ENCODE data around the gene SARDH. TPM values are rescaled to one million over a fixed set of nuclear protein-coding genes. Genes with fewer than 3 reads are reported as not detected.

Gene SARDH
- total and polyA plus RNA-seq, 8 donors = 3.9 to 13.9 (median 9.9) TPM

DNA sequence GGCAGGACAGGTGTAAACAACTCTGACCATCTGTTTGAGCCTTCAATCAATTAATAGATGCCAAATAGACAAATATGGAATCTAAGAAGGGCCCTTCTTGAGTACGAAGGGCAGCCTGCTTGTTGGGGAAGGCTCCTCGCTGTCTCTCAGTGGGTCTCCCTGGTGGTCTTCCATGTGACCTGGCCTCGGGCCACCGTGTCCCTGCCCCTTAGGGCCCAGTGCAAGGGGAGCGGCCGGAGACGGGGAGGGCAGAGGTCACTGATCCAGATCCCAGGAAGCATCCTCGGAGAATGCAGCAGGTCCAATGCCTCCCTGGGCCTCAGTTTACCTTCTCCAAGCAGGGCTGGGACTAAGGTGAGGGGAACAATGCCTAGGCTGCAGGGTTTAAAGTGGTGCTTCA lies 99.4 kb downstream of the SARDH start:
- ATAC-seq (no peak), DNase-seq (peak in 1 of 4 donors; percentile 46)
- Histone ChIP-seq H3K4me1 (no peaks in the 10 kb centered on the region), H3K4me3 (no peak overlapping the region), H3K9me3 (no peaks in the 10 kb centered on the region), H3K36me3 (no peaks in the 10 kb centered on the region), H3K27ac (no peak overlapping the region), H3K27me3 (peaks cover 0 to 9% of the 10 kb centered on the region in 2 donors)
- TF ChIP-seq, protein P1, sequence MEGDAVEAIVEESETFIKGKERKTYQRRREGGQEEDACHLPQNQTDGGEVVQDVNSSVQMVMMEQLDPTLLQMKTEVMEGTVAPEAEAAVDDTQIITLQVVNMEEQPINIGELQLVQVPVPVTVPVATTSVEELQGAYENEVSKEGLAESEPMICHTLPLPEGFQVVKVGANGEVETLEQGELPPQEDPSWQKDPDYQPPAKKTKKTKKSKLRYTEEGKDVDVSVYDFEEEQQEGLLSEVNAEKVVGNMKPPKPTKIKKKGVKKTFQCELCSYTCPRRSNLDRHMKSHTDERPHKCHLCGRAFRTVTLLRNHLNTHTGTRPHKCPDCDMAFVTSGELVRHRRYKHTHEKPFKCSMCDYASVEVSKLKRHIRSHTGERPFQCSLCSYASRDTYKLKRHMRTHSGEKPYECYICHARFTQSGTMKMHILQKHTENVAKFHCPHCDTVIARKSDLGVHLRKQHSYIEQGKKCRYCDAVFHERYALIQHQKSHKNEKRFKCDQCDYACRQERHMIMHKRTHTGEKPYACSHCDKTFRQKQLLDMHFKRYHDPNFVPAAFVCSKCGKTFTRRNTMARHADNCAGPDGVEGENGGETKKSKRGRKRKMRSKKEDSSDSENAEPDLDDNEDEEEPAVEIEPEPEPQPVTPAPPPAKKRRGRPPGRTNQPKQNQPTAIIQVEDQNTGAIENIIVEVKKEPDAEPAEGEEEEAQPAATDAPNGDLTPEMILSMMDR (IDR thresholded peaks at IDR 0.05) = no peak
- intact Hi-C loops (cut with DNase I) = no loop called here

DNA sequence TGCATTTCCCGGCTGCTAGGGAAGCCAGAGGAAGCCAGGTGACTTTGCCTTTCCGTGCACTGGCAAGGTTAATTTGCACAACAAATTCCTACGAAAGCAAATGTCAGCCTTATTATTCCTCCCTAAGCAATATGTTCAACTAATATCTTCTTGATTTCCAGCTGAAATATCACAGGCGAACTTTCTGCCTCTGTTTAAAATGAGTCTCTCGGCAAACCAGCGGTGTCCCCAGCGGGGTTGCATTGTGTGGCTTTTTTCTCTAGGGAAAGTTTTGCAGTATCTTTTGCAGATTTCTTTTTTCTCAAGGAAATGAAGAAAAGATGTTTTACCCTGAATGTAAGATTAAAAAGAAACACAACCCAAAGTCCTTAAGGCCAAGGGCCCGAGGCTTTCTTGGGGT lies 100.1 kb downstream of the SARDH start:
- Histone ChIP-seq H3K27ac (no peak overlapping the region), H3K27me3 (peaks cover 0 to 13% of the 10 kb centered on the region in 2 donors), H3K4me1 (no peaks in the 10 kb centered on the region), H3K4me3 (no peak overlapping the region), H3K36me3 (no peaks in the 10 kb centered on the region), H3K9me3 (no peaks in the 10 kb centered on the region)
- no peak for DNase-seq
- ATAC-seq = no peak
- TF ChIP-seq, protein P1 (IDR thresholded peaks at IDR 0.05) = no peak
- intact Hi-C loops (cut with DNase I) = no loop called here

DNA sequence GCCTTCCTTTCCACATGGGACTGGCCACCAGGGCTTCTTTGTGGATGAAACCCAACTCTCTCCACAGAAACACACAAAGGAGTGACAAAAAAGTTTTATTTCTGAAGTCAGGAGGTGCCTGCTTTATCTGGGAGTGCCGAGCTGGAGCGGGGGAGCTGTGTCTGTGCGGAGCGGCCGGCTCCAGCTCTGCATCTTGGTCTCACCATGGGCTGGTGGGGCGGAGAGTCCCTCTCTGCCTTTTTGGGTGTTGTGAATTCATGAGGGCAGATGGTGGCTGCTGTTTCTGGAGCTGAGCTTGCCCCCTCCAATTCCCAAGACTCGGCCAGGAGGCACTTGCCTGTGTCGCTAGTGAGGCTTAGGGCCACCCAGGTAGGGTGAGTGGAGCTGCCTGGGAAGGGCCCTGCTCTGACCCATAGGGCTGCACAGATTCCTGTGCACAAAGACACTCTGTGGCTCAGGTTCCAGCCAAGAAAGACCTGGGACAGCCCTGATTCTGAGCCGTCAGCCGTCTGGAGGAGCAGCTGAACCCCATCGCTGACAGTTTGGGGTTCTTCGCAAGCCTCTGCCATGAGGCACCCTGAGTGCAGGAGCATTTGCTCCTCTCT lies 100.6 kb downstream of the SARDH start:
- intact Hi-C loops (cut with DNase I) = no loop called here
- no peak overlapping the region for H3K27ac ChIP-seq
- no peak overlapping the region for H3K4me3 ChIP-seq
- no peaks in the 10 kb centered on the region for H3K9me3 ChIP-seq
- peaks cover 0 to 13% of the 10 kb centered on the region in 2 donors for H3K27me3 ChIP-seq
- no peaks in the 10 kb centered on the region for H3K36me3 ChIP-seq
- H3K4me1 ChIP-seq = no peaks in the 10 kb centered on the region
- TF ChIP-seq, protein P1 (IDR thresholded peaks at IDR 0.05) = no peak
- ATAC-seq = no peak
- DNase-seq = peak in 1 of 4 donors; percentile 40

DNA sequence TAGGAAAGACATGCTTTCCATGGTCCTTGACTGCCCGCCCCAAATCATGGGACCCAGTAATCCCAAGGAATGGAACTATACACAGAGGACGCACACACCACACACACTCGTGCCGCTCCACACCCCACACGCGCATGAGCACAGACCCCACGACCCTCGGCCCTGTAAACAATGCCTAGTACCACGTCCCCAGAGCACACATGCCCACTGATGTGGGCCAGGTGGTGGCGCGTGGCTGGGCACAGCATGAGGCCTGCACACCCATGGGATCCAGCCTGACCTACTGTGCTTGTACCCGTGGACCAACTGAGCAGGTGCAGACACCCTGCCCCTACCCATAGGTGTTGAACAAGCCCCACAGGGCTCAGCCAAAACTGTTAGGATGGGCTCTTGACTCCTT lies 101.2 kb downstream of the SARDH start:
- no peaks in the 10 kb centered on the region for H3K36me3 ChIP-seq
- peaks cover 0 to 13% of the 10 kb centered on the region in 2 donors for H3K27me3 ChIP-seq
- no peaks in the 10 kb centered on the region for H3K4me1 ChIP-seq
- no peak overlapping the region for H3K27ac ChIP-seq
- intact Hi-C loops (cut with DNase I) = no loop called here
- DNase-seq = peak in 1 of 4 donors; percentile 57
- no peak for ATAC-seq
- H3K4me3 ChIP-seq = no peak overlapping the region
- TF ChIP-seq, protein P1 (IDR thresholded peaks at IDR 0.05) = no peak
- no peaks in the 10 kb centered on the region for H3K9me3 ChIP-seq

DNA sequence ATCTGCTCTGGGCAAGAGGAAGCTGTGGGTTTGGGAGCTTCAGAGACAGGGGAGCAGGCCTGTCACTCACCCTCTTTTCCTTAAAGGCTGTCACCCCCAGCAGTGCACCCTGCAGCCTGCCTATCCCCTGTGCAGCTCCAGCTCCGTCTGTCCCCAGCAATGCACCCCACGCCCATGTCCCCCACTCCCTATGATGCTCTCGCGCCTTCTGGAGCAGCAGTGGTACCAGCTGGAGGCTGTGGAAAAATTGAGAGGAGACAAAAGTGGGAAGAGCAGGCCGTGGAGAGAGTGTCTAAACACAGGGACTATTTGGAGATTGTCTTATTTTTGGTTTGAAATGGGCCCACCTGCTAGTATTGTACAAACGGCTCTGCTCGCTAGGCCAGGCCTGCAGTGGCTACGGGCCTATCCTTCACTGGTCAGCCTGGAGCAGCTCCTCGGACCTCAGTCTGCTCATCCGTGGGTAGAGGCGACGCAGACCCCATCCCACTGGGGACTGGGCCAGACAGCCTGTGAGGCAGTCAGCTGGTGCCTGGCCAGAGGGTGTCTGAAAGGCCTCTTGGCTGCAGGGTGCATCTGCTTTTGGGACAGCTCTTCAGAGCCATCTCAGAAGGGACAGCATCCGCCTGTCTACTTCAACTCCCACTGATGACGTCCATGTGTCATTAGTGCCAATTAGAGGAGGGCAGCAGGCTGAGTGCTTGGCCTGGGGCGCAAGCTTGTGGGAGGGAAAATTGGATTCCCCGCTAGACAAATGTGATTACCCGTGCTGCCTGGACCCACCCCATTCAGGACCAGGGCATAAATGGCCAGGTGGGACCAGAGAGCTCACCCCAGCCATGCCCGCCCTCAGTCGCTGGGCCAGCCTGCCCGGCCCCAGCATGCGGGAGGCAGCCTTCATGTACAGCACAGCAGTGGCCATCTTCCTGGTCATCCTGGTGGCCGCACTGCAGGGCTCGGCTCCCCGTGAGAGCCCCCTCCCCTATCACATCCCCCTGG lies 102.3 kb downstream of the SARDH start, which contains the start of gene DBH:
TSS of gene DBH (plus strand) at position 831 of the 999 bp plus-strand sequence. CDS start at position 840, 9 bp downstream.
- Histone ChIP-seq H3K27ac (no peak within 1 kb of the TSS), H3K4me1 (no peaks in the 10 kb centered on the region), H3K9me3 (no peaks in the 10 kb centered on the region), H3K36me3 (no peaks in the 10 kb centered on the region), H3K4me3 (no peak within 1 kb of the TSS), H3K27me3 (peaks cover 0 to 13% of the 10 kb centered on the region in 2 donors)
- TF ChIP-seq, protein P1 (IDR thresholded peaks at IDR 0.05) = no peak
- intact Hi-C loops (cut with DNase I) = no loop called here
- ATAC-seq (no peak), DNase-seq (peak in 1 of 4 donors; percentile 63)
